ENCODE data around the gene PNN.
"Not testable (repeated sequence)": the region's sequence is repeated elsewhere in the genome, so short reads cannot be mapped to it uniquely, and the experiment has no call there.

PNN gene

DNA sequence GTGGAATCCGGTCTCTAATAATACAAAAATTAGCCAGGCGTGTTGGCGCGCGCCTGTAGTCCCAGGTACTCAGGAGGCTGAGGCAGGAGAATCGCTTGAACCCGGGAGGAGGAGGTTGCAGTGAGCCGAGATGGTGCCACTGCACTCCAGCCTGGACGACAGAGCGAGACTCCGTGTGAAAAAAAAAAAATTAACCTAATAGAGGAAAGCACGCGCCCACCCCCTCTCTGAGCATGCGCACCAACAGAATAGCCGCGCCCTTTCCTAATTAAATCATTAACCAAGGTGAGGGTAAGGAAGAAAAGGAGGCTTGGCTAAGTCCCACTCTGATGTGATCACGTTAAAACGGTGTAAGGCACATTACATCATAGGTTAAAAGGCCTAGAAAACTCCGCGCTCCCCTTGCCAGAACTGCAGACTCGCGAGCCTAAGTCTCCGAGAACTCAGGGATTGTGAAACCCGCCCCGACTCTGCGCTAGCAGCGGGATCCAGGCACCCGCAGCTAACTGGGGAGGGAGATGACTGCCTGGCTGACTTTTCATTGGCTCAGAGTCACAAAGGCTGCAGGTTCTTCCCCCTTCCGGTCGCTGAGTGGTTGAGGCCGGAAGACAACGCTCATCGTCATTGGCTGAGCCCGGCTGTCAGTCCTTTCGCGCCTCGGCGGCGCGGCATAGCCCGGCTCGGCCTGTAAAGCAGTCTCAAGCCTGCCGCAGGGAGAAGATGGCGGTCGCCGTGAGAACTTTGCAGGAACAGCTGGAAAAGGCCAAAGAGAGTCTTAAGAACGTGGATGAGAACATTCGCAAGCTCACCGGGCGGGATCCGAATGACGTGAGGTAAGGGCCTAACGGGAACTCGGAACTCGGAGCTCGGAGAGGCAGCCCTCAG is at the start of gene PNN:
TSS of gene PNN (plus strand) at position 695 of the 885 bp plus-strand sequence. CDS start at position 721, 26 bp downstream.
- peak; percentile 100 for DNase-seq

DNA sequence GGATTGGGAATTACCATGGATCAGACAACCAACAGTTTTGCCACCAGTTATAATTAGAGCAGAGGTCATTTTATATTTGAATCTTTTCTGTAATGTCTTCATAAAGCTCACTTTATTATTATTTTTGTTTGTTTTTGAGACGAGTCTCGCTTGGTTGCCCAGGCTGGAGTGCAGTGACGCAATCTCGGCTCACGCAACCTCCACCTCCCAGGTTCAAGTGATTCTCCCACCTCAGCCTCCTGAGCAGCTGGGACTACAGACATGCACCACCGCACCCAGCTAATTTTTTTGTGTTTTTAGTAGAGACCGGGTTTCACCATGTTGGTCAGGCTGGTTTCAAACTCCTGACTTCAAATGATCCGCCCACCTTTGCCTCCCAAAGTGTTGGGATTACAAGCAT is 37.2 kb upstream of the PNN start:
- DNase-seq, result not testable (repeated sequence)

DNA sequence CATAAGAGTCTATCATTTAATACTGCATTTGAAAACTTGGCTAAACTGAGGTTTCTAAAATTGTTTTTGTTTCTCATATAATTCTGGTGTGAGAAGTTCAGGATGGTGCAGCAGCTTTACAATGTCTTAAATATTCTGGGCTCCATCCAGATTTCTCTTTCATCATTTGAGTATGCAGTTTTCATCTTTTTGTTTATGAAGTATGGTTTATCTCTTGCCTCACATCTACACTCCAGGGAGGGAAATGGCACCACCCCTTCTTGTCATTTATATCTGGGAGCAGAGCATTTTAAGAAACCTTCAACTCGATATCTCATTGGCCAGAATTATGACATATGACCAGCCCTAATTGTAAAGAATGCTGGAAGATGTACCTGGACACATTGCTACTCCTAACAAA is 36.6 kb upstream of the PNN start:
- no peak for DNase-seq

DNA sequence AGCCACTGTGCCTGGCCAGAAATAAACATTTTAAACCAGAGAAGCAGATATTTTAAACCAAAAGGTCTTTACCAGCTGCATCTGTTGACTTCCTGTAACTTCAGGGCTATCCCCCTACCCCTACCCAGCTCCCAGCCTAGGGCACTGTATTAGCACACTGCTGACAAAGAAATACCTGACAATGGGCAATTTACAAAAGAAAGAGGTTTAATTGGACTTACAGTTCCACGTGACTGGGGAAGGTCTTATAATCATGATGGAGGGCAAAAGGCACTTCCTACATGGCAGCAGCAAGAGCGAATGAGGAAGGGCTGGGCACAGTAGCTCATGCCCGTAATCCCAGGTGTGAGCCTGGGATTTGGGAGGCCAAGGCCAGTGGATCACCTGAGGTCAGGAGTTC is 34.9 kb upstream of the PNN start:
- DNase-seq, result no peak

DNA sequence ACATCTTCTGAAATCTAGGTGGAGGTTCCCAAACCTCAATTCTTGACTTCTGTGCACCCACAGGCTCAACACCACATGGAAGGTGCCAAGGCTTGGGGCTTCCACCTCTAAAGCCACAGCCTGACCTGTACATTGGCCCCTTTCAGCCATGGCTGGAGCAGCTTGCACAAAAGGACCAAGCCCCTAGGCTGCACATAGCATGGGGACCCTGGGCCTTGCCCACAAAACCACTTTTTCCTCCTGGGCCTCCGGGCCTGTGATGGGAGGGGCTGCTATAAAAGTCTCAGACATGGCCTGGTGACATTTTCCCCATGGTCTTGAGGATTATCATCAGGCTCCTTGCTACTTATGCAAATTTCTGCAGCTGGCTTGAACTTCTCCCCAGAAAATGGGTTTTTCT is 33.4 kb upstream of the PNN start:
- DNase-seq, result not testable (repeated sequence)

DNA sequence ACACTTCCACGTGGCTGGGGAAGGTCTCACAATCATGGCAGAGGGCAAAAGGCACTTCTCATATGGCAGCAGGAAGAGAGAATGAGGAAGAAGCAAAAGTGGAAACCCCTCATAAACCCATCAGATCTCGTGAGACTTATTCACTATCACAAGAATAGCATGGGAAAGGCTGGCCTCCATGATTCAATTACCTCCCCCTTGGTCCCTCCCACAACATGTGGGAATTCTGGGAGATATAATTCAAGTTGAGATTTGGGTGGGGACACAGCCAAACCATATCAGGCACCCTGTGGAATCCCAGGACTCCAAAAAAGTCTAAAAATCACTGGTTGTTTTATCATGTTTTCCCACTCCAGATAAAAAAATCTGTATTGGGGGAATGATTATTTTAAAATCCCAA is 31.8 kb upstream of the PNN start:
- not testable (repeated sequence) for DNase-seq

DNA sequence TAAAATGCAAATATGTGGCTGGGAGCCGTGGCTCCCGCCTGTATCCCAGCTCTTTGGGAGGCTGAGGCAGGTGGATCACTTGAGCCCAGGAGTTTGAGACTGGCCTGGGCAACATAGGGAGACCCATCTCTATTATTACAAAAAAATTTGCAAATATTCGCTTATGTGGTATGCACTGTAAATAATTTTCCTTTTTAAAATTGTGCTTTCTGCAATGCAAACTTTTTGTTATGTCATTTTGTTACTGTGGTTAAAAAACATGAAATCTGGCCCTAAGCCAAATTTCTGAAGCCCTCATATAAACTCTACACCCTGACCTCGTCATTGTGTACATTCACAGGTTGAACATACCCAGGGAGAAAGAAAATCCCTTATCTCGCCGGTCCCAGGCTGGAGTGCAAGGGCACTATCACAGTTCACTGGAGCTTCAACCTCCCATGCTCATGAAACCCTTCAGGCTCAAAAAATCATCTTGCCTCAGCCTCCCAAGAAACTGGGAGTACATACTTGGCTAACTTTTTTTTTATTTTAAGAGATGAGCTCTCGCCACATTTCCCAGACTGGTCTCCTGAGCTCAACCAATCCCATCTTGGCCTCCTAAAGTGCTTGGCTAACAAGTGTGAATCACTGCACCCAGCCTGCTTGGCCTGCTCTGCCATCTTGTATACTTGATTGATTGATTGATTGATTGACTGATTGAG is 29.6 kb upstream of the PNN start:
- no peak for DNase-seq

DNA sequence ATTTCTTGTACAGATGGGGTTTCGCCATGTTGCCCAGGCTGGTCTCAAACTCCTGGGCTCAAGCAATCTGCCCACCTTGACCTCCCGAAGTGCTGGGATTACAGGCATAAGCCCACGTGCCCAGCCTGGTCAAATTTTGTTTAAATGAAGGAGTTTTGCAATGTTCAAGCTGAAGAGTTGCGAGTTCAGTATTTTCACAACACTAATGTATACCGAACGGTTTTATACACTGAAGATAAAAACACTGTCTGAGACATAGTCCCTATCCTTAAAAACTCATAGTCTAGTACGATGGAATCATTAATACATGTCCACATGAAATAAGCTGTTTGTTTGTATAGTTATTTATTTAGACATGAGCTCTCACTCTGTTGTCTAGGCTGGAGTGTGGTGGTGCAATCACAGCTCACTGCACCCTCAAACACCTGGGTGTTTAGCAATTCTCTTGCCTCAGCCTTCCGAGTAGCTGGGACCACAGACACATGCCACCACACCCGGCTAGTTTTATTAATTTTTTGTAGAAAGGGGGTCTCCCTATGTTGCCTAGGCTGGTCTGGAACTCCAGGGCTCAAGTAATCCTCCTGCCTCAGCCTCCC is 20.4 kb upstream of the PNN start:
- no peak for DNase-seq

DNA sequence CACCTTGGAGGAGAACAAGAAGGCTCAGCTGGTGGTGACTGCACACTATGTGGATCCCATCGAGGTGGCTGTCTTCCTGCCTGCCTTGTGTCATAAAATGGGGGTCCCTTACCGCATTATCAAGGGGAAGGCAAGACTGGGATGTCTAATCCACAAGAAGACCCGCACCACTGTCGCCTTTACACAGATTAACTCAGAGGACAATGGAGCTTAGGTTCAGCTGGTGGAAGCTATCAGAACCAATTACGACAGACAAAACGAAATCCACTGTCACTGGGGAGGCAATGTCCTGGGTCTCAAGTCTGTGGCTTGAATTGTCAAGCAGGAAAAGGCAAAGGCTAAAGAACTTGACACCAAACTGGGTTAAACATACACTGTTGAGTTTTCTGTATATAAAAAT is 17.6 kb upstream of the PNN start:
- no peak for DNase-seq

DNA sequence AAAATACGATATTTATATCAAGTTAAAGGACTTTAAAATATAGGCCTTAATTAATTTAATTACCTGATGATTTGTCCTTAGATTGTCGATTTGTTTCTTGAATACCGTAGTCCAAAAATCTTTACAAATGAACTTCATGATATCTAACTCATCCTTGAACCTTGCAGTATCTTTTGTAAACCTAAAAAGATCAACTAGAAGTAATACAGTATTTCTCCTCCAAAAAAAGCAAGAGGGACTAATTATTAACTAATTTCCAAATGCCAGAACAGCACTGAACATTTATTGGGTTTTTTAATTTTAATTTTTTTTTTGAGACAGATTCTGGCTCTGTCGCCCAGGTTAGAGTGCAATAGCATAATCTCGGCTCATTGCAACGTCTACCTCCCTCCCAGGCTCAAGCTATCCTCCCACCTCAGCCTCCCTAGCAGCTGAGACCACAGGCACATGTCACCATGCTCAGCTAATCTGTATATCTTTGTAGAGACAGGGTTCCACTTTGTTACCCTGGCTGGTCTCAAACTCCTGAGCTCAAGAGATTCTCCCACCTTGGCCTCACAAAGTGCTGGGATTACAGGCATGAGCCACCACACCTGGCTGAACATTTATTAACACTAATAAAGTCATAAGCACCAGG is 16.7 kb upstream of the PNN start:
- no peak for DNase-seq

DNA sequence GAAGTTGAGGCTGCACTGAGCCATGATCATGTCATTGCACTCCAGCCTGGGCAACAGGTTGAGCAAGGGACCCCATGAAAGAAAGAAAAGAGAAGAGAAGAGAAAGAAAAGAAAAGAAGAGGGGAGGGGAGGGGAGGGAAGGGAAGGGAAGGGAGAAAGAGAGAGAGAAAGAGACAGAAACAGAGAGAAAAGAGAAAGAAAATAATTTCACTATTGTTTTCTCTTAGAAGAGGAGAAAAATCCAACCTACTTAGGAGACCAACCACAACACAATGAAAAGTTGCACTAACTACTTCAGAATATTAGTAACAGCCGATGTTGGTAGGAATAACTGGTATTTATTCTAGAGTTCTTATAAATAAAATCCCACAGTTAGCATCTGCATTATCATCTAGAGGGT is 14.6 kb upstream of the PNN start:
- no peak for DNase-seq

DNA sequence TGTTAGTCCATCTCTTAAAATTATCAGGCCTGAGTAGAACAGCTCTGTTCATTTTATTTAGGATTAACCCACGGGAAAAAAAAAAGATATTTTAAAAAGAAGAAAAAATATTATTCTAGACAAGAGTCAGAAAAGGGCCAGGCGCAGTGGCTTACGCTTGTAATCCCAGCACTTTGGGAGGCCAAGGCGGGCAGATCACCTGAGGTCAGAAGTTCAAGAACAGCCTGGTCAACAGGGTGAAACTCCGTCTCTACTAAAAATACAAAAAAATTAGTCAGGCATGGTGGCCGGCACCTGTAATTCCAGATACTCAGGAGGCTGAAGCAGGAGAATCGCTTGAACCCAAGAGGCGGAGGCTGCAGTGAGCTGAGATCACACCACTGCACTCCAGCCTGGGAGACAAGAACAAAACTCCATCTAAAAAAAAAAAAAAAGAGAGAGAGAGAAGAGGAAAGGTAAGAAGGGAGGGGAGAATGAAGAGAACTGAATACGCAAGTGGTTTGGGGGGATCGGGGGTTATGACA is 7.2 kb upstream of the PNN start:
- not testable (repeated sequence) for DNase-seq

DNA sequence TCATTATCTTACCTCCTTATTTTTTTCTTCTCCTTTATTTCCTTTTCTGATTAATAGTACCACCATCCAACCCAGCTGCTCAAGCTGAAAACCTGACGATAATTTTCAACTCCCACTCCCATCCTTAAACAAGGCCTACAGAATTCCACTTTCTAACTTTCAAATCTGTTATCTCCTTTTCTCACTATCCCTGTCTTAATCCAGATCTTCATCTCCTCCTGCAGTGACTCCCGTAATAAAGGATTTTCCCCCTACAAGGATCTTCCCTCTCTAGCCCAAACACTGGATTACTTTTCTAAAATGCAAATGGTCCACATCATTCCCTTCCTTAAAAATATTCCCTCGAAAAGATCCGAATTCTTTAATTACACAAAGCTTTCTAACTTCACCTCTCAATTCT is 6.5 kb upstream of the PNN start:
- no peak for DNase-seq

DNA sequence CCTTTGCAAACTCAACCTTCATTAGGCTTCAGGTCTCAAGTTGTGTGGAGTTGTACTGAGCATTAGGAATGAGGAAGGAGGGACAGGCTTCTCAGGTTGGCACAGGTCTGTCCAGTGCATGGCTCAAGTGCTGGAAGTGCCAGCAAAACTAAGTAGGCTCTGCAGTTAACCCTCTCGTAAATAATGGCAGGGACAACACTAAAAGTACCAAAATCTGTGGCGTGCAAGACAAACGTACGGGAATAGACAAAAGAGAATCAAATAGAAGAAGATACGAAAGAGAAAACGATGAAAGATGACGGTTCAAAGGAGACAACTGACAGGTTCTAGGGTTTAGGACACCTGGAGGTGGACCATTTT is 5.5 kb upstream of the PNN start:
- no peak for DNase-seq

DNA sequence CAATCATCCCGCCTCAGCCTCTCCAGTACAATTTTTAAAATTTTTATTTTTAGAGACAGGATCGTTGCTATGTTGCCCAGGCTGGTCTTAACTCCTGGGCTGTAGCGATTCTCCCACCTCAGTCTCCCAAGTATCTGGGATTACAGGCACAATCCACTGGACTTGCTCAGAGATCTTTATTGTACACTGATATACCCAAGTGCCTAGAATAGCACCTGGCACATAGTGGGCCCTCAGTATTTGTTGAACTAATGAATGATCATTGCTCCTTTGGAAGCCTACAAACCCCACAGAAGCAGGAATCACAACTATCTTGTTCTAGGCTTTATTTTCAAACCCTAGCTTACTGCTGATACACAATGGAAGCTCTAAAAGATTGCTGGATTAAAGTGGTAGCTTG is 1.9 kb upstream of the PNN start:
- no peak for DNase-seq

DNA sequence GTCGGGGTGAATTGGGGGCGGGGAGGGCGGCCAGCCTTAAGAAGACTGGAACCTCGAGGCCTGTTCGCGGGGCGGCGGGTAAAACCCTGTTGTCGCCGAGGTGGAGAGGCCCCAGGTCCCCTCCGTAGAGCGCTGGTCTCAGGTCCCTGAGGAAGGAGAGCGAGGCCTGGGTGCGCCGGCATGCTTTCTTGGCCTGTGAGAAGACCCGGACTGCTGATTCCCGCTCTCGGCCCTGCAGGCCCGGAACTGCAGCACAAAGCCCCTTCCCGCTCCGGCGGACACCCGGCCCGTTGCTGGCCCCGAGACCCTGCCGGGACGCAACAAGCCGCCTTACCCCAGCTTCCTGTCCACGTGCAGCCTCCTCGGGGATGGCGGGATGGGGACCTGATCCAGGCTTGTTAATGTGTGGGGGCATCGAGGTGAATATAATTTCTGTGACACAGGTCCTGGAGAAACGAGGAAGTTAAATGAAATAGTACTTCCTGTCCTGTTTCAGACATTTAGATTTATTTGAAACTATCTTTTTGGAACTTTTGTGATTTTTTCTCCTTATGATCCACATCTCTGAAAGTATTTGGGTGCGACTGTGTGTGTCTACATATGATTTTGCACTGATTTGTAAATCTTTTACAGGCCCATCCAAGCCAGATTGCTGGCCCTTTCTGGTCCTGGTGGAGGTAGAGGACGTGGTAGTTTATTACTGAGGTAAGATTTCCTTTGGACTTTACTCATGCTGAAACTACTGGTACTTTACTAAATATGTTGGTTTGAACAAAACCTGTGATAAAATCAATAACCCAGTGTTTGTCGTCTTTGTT is 600 bp downstream of the PNN start:
- peak; percentile 40 for DNase-seq

DNA sequence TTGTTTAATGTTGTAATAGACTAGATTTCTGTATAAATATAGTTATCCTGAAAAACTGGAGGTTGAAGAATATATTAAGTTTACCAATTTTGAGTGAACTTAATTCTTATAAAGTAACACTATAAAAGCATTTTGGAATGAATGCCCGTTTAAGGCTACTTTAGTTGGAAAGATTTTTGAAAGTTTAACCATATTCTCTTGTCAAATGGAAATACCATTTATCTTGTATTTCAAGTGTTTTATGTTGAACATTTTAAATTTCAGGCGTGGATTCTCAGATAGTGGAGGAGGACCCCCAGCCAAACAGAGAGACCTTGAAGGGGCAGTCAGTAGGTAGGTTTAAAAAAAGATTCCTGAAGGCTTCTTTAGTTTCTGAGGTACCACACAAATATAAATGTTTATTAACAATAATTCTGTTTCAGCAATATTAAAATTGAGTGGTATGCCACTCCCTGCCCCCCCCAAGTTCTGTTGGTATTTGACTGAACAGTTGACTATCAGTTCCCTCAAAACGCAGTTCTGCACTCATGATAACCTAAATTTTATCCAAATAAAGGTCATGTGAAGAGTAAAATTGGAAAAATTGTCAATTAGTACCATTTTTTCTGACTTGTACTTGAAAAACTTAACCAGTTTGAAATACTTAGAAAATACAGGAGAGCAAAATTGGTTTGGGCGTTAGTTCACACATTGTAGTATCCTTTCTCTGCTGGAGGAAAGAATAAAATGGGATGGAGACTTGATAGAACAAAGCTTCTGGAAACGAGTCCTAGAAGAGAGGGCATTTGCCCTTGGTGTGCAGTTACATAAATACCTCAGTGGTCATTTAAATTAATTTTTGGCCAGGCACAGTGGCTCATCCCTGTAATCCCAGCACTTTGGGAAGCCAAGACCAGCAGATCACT is 1.5 kb downstream of the PNN start:
- DNase-seq, result no peak

DNA sequence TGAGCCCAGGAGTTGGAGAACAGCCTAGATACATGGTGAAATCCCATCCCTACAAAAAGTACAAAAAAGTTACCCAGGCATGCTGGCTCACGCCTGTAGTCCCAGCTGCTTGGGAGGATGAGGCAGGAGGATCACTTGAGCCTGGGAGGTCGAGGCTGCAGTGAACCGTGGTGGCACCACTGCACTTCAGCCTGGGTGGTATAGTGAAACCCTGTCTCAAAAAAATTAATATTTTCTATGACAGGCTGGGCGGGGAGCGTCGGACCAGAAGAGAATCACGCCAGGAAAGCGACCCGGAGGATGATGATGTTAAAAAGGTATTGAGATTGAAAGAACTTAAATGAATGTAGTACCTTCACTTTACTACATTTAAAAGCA is 2.1 kb downstream of the PNN start:
- no peak for DNase-seq

DNA sequence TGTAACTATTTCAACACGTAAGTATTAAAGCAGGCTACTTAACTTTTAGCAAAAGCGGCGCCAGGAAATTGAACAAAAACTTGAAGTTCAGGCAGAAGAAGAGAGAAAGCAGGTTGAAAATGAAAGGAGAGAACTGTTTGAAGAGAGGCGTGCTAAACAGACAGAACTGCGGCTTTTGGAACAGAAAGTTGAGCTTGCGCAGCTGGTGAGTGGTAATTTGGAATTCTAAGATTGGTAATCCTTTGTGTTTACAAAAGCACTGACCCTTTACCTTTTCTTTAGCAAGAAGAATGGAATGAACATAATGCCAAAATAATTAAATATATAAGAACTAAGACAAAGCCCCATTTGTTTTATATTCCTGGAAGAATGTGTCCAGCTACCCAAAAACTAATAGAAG is 4.0 kb downstream of the PNN start:
- DNase-seq, result no peak

DNA sequence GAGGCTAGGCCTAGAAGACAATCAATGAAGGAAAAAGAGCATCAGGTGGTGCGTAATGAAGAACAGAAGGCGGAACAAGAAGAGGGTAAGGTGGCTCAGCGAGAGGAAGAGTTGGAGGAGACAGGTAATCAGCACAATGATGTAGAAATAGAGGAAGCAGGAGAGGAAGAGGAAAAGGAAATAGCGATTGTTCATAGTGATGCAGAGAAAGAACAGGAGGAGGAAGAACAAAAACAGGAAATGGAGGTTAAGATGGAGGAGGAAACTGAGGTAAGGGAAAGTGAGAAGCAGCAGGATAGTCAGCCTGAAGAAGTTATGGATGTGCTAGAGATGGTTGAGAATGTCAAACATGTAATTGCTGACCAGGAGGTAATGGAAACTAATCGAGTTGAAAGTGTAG is 5.5 kb downstream of the PNN start:
- DNase-seq, result no peak

DNA sequence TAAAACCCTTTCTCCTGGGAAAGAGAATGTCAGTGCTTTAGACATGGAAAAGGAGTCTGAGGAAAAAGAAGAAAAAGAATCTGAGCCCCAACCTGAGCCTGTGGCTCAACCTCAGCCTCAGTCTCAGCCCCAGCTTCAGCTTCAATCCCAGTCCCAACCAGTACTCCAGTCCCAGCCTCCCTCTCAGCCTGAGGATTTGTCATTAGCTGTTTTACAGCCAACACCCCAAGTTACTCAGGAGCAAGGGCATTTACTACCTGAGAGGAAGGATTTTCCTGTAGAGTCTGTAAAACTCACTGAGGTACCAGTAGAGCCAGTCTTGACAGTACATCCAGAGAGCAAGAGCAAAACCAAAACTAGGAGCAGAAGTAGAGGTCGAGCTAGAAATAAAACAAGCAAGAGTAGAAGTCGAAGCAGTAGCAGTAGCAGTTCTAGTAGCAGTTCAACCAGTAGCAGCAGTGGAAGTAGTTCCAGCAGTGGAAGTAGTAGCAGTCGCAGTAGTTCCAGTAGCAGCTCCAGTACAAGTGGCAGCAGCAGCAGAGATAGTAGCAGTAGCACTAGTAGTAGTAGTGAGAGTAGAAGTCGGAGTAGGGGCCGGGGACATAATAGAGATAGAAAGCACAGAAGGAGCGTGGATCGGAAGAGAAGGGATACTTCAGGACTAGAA is 6.1 kb downstream of the PNN start:
- DNase-seq, result no peak

Data from EL (cell line).